Measurements from ENCODE around the gene TNS3.

The TNS3 gene

DNA sequence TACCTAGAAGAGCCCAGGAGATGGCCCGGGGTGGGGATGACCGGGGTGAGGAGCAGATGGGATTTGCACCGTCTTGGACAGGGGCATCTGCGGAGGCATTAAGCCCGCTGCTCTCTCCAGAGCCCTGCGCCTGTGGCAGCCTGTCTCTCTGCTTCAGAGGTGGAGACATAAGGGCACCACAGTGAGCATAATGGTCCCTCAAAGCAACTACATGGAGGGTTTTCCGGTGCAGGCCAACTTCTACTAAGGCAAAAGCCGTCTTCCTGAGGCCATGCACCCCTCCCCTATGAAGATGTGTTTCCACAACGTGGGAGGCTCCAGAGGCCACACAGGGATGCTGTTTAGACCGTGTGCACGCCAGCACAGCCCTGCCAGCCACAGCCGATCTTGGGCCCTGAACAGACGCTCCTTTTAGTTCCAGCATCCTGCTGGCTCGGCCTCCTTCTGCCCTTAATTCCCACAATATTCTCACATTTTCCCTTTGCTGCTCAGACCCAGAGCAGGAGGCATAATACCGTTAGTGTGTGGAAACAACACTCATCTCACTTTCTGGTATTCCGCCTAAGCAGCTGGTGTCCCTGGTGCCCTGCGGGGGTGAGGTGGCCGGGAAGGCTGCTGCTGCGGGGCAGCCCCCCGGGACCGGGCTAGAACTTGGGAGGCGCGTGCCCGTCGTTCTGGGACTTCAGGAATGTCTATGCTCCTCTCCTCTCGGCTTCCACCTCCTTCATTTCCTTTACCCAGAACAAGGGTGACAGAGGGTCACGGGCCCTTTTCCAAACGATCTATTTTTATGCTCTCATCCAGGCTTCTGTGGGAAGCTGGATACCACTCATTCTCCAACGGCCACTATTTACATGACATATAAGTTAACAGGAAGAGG, 266.9 kb downstream of the TNS3 start:
- no peak for DNase-seq

DNA sequence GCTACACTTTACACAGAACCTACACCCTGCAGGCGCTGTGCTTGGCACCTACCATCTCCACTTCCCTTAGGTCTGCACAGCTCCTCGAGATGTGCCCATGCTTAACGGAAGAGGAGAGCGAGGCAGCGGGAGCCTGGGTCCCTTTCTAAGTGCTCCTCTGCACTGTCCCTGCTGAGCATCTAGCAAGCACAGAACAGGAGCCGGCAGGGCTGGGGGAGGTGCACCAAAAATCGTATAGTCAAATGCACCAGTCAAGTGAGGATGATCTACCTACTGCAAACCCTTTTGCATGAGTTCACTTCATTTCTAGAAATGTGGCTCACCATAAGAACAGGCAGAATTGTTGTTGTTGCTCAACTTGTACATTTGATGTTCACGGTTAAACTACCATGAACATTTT, 267.7 kb downstream of the TNS3 start:
- no peak for DNase-seq

DNA sequence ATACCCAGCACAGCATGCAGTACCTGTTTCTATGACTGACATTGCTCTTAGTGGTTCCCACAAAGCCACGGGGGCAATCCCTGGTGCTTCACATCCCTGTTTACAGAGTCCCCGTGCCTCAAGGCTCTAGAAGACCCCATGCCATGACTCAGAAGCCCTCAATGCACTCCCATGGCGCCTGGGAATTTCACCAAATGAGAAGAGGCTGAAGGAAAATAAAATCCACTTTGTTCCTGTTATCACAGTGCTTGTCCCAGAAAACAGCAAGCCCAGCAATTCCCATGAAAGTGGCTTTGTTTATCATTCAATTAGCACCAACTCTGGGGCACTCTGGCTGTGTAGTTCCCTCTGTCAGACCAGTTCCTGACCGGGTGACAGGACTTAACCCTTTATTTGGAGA, 268.3 kb downstream of the TNS3 start:
- DNase-seq, result no peak

DNA sequence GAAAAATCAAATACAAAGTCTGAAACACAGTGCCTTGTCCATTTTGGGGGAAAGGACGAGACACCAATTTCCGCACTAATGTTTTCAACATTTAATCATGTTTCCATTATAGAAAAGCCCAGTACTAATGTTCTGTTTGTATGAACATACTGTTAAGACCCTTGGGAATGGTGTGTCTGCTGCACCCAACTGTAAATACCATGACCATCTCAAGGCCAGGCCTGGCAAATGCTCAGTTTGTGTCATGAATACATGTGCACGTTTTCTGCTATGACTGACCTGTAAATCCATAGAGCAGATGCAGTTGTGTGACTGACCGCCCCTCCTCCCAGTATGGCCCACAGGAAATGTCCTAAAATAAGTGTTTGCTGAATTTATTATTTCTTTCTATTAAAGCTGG, 270.0 kb downstream of the TNS3 start:
- DNase-seq, result no peak

DNA sequence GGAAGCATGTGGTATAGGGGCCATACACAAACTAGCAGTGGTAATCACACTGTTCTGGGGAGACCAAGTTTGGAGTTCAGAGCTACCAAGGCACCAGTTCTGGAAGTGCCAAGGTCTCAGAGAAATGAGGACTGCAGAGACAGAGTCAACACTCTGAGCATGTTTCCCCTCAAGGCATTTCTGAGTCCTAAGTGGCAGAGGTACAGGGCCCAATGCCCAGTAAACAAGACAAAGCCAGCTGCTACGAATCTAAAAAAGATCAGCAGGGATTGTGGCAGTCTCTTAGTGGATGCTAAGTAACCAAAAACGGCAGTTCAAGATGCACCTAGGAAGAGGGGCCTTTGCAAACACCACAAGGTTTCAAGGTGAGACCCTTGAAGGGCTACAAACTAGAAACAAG, 271.9 kb downstream of the TNS3 start:
- no peak for DNase-seq

DNA sequence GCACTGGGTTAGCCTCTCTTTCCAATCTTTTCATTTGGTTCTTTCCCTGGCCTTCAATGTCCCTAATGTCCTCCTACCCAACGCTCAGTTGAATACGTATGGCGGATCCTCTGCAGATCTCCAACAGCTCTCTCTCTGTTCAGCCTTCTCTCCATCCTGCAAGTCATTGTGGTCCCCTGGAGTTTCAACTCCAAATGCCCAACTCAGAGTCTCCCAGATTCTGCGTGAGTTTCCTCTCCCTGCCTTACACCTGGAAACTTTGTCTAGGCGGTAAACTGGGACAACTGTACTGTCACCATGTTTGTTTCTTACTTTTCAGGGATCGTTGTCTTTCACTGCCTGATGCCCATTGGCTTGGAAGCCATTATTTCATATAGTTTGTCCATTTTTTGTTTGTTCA, 273.1 kb downstream of the TNS3 start:
- no peak for DNase-seq

DNA sequence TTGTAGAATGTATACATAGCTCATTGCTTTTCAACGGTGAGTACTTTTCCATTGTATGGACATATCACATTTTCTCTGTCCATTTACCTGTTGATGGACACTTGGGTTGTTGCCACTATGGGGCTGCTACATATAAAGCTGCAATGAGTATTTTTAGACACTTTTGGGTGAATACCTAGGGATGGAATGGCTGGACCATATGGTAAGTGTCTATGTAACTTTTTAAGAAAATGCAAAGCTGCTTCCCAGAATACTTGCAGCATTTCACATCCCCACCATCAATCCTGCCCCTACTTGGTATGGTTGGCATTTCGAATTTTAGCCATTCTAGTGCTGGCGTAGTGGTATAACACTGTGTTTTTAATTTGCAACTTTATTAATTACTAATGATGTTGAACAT, 274.6 kb downstream of the TNS3 start:
- no peak for DNase-seq

DNA sequence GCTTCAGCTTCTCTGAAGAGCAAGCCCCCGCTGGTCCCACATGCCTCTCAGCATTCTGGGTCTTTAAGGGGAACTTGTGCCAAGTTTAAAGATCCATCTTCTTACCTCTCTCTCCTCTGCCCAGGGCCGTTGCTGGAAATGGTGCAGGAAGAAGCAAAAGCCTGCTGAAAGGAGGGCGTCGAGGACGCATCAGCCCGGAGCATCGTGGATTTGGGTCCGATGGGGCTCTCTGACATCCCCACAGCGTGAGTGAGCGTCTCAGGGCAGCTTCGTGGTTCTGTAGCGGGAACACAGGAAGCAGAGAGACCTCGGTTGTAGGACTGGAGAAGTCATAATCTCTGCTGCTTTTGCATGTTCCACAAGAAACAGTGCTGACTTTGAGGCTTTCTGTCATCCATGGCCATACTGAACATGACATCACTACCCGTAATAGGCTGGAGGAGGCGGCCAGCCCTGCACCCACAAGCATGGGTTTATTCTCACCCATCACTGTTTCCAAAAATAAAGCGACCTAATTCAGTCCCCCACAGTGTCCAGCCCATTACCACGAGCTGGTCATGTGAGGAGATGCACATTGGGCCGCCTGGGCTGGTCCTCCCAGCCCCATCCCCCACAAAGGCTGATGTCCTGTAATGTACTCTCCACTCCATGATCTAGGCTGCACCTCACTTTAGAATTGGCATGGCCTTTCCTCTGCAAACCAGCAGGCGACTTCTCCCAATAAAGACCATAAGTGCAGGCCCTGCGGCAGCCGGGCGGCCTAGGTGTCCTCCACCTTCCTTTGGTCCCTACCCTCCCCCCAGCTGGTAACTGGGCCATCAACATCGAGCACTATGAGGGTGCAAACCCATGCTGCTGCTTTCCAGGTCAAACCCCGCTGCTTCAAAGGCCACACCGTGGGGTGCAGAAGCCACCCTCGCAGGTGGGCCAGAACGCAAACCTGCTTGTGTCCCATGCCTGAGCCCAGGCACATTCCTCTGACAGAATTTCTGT, 276.9 kb downstream of the TNS3 start:
- no peak for DNase-seq

DNA sequence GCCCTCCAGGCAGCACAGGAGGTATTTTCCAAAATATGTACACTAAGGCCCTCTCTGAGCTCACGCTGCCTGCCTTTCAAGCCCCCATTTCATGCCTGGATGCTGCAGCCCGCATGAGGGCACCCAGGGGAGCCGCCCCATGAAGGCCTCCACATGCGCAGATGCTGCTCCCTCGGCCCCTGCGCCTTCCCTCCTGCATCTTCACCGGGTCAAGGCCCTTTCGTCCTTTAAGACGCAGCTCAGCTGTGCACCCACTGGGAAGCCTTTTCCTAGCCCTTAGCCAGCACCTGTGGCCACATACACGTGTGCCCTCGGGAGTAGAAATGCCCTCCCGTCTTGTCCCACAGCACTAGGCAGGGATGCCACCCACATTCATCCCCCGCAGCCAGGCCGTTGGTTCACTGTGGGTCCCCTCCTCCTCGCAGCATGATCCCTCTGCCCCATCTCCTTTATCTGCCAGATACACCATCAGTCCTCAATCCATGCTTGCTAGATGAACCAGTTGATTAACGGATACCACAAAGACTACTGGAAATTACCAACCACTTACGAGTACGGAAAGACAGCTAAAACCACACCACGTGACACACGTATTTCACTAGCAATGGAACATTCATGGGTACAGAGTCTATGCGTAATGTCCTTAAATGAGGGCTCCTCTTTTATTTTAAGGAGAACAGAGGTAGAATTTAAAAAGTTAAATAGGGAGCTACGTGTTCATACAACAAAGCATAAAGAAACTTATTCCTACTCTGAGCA, 278.0 kb downstream of the TNS3 start:
- no peak for DNase-seq

DNA sequence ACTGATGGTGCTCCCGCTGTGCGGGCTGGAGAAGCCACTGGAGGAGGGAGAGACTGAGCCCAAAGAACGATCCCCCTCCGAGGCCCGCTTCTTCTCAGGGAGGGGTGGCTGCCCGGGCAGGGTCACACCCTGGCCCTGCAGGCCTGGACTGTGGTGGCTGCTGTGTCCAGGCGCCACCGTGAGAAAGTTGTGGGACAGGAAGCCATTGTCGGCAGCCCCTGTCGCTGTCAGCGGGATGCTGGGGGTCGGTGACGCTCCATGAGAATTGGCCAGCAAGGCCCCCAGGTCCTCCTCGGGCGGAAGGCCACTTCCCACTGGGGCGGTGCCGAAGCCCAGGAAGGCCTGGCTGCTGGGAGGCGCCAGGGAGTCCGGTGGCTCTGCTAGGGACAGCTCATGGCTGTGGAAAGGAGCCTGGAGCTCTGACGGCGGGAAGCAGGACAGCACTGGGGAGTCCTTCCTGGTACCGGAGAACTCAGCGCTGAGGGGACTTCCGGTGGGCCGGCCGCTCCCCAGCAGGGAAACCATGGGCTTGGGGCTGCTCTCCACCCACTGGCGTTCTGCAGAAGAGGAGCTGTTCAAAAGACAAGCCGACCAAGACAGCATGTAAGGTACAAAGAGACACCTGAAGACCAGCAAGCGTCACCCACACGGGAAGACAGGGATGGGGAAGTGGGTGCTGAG, 278.8 kb downstream of the TNS3 start:
- no peak for DNase-seq

DNA sequence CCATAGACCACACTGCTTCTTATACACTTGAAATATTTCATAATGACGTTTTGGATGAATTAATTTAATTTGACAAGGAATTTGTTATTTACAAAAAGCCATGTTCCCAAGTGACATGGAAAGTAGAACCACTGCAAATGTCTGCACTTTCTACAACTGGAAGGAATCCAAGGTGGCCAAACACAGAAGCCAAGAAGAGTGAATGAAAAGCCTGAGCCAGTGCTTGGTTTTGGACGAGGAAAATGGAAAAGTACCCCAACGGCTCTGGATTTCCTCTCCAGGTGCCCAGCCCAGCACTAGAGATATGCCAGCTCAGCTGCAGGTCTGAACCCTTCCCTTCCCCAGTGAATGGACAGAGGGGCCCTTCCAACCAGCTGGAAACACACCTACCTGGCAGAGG, 279.4 kb downstream of the TNS3 start:
- DNase-seq, result no peak

DNA sequence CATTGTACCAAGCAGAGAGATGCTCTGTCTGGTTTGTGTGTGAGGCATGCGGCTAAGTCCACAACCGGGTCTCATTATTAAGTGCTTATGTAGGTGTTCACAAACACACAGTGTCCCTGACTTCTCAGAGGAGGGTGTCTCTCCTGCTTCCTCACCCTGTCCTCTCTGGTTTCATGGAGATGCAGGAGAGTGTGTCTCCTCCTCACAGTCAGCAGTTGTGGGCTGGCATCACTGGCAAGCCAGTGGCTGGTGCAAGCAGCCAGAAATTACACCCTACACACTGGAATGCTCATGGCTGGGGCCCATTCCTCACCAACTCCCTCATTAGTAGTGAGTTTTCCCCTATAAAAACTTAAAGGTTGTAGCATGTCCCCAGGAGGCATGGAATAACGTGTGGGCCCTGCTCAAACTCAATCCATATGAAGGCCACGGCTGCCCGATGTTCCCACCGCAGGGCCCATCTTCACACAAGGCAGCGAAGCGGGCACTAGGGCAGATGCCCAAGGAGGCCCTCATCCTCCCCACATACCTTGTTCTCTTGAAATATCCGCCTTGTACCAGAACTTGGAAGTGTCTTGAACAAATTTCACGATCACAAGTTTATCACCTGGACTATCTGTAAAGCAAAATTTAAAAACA, 280.1 kb downstream of the TNS3 start:
- no peak for DNase-seq

DNA sequence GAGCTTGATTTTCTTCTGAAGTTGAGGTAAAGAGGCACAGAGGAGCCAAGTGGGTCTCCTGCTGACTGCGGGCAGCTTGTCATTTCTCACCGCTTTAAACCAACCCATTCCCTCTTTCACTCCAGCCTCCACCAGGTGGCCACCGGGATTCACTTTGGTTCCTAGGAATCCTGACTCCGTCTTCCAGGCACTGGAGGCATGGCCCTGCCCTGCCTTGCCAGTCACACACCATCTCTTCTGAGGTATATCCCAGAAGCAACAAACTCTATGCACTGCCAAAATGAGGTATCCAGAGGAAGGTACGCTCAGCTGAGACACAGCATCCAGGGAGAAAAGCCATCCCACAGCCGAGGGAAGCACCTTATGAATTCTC, 280.8 kb downstream of the TNS3 start:
- DNase-seq, result no peak

DNA sequence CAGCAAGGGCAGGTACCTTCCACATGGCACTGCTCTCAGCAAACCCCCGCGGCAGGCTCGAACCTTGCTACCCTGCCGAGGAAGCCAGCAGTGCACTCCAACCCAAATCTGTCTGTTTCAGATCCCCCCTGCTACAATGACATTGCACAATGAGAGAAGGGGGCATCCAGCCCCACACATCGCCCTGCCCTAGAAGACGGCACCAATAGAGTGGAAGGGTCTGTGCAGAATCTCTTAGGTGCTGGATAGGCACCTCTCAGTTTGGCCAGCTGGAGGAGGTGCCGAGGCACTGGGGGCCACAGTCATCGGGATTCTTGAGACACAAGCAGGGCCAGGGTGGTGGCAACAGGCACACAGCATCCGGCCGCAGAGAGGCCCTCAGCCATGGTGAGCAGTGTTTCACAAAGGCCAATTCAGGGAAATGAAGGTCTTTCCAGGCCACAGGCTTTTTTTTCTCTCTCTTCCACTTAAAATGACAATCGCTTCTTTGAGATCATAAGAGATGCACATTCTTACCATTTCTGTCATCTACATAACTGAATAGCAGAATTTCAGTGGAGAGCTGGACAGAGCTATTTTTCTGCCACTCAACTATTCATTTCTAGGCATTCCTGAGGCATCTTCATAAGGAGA, 281.3 kb downstream of the TNS3 start:
- DNase-seq, result no peak

DNA sequence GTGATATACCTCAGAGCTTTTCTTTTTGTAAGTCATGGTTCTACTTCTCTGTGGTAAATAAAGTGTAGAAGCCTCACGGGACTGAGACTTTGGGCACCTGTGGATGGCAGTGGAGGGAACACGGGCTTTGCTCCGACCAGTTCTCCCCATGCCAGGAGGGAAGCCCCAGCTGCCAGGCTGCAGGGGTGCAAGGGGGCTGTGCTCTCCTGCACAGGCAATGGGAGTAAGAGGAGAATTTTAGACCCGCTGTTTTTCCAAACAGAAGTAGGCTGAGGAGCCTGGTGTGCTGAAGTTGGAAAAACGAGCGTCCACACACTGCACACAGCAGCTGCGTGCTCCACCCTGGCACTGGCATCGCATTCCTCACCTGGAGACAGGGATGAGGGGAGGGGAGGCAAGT, 282.4 kb downstream of the TNS3 start:
- no peak for DNase-seq

DNA sequence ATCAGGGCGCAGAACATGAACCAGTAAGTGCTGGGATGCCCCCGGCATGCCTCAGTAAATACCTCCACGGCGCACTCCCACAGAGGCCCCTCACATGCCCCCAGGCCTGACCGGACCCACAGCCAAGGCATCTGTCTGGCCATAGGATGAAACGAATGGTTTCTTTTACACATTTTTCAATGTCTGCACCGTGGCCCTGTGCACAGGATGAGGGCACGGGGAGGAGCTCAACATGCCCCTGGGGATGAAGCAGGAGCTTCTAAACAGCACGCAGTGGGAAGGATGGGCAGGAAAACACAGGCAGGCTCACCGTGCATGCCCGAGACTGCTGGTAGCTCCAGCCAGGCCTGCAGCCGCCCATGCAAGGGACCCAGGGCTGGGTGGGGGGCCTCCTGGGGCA, 283.3 kb downstream of the TNS3 start:
- no peak for DNase-seq

DNA sequence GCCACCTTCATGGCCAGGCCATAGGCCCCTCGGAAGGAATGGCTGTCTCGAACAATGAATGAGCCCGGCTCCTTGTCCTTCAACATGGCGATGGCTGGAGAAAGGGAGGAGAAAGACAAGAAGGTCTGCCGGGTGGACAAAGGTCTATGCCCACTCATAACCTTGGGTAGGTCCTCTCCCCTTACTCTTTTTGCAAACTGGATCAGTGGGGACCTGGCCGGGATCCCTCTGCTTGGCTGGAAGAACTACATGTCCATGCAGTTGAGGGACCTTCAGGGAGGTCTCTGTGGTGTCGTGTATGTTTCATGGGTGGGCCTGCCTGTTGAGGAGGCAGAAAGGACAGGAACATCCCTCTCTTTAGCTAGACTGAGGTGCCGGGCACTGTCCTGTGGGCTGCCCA, 284.8 kb downstream of the TNS3 start:
- DNase-seq, result no peak

DNA sequence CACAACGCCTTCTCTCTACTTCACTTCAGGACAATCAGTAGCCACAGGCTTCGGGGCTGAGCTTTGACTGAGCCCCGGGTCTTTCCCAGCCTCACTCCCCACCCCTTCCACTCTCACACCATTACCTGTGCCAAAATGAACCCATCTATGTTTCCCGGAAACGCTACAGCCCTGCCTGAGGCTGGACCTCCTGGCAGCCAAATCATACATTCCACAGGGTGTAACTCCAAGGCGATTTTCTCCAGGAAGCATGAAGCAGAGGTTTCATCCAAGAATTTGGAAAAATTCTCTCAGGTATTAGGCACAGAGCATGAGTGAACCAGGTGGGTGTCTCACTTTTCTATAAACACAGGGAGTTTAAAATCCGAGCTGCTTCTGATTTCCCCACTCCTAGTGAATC, 286.3 kb downstream of the TNS3 start:
- DNase-seq, result no peak

DNA sequence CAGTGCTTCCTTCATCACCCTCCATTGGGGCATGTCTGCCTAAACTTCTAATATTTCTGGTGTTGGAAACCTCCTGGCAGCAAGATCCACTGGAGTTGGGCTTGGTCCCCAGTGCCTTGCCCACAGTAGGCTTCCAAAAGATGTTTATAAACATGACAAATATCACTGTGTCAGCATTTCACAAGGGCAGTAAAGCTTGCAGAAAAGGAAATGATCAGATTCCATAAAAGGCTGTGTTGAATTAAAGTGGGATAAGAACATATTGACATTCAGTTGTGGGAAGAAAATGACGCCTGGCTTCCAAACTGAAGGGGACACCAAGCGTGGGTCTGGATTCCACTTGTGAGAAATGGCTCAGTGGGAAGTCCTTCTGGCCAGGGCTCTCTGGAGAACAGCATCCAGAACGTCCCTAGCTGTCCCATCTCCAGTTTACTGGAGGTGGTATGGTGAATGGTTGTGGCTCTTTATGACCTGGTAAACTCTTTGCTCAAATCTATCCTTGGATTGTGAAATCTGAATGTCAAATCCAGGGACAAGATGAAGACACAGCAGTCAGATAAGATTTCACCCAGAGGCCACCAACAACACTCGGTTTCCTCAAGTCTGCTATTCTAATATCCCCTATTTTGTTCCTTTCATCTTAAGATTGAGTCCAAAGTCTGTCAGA, 287.2 kb downstream of the TNS3 start:
- no peak for DNase-seq

DNA sequence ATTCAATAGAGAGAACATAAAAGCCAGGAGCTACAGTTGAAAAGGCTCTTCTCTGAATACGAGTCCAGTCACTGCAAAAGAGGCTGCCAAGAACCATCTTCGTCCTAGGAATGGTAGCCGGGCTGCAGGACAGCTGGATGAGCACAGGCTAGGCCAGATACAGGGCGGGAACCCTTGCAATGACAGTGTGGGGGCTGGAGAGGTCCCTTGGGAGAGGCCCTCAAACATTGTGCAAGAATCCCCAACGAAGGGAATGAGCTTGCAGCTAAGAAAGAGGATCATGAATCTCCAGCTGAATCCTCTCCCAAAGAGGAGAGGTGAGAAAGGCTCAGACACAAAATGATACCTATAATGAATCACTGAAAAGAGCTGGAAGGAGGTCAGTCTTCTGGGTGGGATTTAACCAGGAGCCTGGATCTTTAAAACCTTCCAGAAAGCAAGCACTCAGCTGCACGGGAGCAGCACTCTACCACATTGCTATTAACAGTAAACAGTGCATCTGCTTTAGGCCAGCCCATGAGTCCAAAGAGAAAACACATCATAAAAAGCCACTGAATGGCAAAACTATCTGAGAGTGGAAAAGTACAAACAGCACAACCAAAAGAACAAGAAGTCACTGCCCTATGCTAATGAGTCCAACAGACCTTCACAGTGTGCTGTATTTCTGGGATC, 287.9 kb downstream of the TNS3 start:
- no peak for DNase-seq
